ENCODE results near the gene ESF1.
"Not testable (repeated sequence)": the region's sequence is repeated elsewhere in the genome, so short reads cannot be mapped to it uniquely, and the experiment has no call there.

ESF1 gene

DNA sequence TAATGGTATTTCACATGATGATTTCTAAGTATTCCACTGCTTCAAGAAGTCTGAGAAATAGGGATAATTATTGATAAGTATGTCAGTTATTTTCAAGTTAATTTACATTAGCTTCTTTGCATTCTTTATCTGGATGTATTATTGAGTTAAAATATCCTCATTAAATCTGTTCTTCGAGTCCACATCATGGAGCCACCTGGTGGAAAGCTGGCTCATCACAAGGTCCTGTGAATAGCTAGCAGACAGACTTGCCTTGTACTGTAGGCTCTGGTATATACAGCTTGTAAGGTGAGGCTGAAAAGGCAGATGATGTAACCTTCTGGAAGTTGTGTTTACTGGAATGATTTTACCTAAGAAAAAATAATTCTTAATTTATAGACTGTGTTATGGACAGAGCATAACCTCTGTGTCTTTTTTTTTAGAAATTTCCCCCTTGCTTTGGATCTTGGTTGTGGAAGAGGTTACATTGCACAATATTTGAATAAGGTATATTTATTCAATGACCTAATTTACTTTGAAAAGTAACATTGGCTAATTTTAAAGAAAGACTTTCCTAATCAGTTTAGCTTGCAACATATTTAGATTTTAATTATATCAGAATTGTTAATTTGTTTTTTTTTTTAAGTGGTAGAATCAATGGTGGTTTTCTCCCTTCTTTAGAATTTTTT lies 3.6 kb upstream of the ESF1 start:
- DNase-seq: no peak

DNA sequence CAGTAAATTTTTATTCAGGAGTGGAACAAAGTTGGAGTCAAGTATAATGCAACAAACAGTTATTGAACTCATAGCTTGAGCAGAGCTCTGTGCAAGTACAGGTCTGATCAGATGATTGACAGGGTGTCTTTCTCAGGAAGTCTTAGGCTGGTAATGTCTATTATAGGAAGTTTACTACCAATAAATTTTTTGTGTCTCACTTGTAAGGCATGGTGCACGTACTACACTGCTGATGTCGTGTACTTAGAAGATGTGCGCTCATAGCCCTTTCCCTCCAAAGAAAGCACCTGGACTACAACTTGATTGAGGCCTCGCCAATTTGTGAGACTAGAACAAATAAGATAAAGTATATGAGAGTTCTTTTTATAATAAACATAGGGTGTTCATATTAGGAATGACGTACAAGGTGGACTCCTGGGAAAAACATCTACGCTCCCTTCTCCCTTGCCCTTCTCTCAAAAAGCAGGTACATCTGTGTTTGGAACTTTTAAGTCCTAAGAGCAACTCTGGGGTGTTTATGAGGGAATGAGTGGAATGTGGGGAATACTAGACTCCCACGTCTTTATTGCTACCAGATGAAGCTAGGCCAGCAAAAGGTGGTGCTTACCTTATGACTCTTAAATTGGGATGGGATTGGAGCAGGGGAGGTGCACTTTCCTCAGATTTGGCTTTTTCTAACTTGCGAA lies 1.6 kb upstream of the ESF1 start:
- no peak for DNase-seq

GRCh38 chr20:13784271-13784892 lies 337 bp downstream of the ESF1 start:
- no peak for DNase-seq

DNA sequence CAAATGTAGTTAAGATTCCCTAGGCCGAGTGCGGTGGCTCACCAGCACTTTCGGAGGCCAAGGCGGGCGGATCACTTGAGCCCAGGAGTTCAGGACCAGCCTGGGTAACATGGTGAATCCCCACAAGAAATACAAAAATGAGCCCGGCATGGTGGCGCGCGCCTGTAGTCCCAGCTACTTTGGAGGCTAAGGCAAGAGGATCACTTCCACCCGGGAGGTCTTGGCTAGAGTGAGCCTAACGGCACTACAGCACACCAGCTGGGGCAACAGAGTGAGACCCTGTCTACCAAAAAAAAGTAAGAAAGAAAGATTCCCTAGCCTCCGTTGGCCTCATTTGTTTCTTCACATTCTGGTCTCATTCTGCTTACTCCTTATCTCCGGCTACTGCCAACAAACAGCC lies 1.2 kb downstream of the ESF1 start:
- no peak for DNase-seq

- no peak for DNase-seq
Observed at GRCh38 chr20:13778827-13779226, 5.9 kb downstream of the ESF1 start.

DNA sequence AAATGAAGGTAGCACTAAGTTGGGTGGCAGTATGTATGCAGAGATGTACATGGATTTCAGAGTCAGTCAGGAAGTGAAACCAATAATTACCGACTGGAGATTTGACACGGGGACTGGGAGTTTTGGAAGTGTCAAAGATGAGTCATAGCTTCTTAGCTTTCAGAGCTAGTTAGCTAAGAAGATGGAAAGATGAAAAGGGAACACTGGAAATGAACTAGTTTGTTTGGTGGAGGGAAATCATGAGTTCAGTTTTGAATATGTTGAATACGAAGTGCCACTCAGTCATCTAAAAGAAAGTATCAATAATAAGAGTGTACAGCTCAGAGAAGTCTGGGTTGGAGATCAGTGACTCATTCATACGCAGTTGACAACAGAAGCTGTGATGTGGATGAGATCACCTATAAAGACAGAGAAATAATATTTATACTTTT lies 7.5 kb downstream of the ESF1 start:
- no peak for DNase-seq

- no peak for DNase-seq
Observed at GRCh38 chr20:13775867-13776266, 8.9 kb downstream of the ESF1 start.

GRCh38 chr20:13772529-13772928 lies 12.2 kb downstream of the ESF1 start:
- DNase-seq: no peak

GRCh38 chr20:13771853-13772453 lies 12.8 kb downstream of the ESF1 start:
- no peak for DNase-seq

DNA sequence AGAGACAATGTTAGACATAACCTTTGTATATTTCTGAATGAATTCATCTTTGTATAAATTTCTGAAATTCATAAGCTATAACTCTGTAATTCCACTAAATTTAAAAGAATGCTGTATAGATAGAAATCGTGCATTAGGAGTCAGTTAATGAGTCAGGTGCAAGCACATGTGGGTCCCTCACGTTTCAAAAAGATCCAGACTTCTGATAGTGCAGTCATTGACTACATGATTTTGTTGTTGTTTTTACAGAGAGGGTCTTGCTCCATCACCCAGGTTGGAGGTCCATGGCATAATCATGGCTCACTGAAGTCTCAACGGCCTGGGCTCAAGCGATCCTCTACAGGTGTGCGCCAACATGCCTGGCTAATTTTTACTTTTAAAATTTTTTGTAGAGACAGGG lies 14.6 kb downstream of the ESF1 start:
- no peak for DNase-seq

DNA sequence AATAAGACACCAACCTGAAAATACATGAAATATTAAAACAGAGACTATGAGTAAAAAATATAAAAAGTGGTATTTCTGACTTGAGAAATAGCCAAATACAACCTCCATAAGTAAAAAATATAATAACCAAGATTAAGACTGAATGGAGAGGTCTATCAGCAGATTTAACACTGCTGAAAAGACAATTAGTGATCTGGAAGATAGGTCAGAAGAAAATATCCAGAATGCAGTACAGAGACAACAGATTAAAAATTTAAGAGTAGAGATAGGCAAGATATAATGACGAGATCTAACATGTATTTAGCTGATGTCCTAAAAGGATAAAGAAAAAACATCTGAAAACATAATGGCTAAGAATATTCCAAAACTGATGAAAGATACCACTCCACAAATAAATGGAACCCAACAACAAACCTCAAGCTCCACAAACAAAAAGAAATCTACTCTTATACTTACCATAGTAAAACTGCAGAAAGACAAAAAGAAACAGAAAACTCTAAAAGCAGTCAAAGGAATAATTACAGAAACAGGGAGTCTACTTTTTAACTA lies 18.8 kb downstream of the ESF1 start:
- DNase-seq: no peak

DNA sequence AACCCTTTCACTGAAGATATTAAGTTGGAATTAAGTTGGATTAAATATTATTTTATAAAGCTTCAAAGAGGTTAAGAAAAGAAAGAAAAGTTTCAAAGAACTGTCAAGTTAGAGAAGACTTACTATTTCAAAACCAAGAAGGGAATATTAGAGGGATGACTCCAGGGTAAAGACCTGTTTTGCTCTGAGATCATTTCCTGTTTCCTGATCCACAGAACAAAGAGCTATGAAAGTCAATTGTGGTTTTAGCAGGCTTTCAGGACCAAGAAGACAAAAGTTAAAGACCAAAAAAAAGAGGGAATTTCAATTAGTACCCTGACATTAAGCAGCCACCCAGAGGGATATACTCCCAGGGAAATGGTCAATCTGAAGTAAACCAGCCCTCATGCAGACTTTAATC lies 19.4 kb downstream of the ESF1 start:
- no peak for DNase-seq

DNA sequence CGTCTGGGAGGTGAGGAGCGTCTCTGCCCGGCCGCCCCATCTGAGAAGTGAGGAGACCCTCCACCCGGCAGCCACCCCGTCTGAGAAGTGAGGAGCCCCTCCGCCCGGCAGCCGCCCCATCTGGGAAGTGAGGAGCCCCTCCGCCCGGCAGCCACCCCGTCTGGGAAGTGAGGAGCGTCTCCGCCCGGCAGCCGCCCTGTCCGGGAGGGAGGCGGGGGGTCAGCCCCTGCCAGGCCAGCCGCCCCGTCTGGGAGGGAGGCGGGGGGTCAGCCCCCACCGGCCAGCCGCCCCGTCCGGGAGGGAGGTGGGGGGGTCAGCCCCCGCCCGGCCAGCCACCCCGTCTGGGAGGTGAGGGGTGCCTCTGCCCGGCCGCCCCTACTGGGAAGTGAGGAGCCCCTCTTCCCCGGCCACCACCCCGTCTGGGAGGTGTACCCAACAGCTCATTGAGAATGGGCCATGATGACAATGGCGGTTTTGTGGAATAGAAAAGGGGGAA lies 24.2 kb downstream of the ESF1 start:
- DNase-seq: not testable (repeated sequence)

GRCh38 chr20:13758884-13759283 lies 25.8 kb downstream of the ESF1 start:
- no peak for DNase-seq

DNA sequence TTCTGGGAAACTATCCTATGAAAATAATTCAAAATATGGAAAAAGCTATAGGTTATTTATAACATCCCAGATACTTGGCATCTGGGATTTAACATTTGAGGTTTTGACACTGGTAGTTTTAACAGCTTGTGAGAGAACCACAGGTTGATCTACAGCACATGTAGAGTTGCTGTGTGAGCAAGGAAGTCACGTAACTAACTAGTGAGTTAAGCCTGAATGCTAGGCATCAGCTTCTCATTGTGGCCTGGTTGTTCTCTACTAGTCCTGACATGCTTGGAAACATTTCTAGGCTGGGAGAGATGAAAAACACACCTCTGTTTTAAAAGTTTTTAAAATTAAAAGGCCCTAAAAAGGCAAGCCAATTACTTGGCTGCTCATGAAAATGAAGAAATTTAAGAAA lies 28.2 kb downstream of the ESF1 start:
- no peak for DNase-seq

DNA sequence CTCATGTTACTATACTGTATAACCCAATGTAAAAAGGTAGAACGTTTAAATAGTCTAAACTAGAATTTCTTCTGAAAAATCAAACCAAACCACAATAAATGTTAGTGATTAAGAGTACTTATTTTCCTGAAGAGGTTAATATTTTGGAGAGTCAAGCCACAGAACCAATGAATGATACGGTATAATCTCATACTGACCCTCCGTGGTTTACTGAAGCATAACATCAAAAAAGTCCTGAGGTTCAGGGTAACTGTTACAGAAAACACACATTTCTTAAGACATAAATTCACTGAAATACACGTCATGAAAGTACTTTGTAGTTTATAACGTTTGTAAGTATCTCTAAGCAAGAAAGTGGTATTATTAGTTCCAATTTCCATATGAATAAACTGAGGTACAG lies 28.9 kb downstream of the ESF1 start:
- DNase-seq: no peak

DNA sequence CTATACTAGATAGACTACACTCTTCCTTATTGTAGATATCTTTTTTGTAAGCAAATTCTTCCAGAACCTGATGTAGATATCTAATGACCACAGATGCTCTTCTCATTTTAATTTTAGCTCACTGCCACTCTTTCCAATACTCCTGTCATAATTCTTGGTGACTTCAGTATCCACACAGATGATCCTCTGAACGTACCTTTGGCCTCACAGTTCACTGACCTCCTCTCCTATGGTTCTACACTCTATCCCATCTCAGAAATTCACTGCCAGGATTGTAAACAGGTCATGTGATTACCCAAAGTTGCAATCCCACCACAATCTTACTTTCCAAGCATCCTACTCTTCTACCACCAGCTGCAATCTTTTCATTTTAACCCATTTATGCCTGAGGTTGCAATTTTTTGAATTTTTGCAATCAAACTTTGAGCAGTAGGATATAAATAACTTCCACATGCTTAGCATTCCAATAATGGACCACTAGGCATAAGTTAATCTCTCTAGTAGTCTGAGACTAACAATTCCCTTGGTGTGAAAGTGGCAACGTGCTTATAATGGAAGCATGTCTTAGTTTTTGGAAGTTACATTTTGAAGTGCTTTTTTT lies 31.2 kb downstream of the ESF1 start:
- DNase-seq: no peak

DNA sequence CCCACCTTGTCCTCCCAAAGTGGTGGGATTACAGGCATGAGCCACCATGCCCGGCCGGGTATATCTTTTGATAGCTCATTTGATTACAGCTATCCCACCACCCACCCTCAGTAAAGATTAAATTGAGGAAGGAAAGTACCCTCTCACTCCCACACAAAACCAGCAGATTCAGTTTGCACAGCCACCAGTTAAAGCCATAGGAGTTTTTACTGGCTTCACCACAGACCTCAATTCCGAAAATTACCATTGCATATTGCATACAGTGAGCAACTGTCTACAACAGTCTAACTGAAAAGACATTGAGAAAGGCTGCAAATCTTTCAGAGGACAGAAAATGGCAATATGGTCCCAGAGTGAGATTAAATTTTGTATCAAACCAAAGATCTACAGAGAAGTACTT lies 34.9 kb downstream of the ESF1 start:
- DNase-seq: no peak

- DNase-seq: no peak
Observed at GRCh38 chr20:13745784-13746183, 38.9 kb downstream of the ESF1 start.

DNA sequence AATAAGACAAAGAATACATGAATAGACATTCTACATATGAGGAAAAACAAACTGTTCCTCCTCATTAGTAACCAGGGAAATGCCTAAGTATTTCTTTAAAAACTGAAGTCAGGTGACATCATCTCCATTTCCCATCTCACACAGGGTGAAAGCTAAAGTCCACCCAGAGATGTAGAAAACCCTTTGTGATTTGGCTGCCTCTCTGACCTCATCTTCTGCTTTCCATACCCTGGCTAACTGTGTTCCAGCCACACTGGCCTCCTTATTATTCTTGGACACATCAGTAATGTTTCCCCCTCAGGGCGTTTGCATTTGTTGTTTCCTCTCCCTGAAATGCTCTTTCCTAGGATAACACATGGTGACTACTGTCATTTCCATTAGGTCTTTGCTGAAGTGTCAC lies 40.4 kb downstream of the ESF1 start:
- DNase-seq: no peak

- DNase-seq: no peak
Observed at GRCh38 chr20:13741879-13742278, 42.8 kb downstream of the ESF1 start.

GRCh38 chr20:13739731-13740649 lies 44.7 kb downstream of the ESF1 start:
- DNase-seq: no peak

Measured in activated CD8-positive, alpha-beta memory T cell treated with anti-CD3 and anti-CD28 coated beads, Interleukin-2, amount 50 U/mL, for 48 hours (primary cell).